CD4-positive, alpha-beta T cell treated with Interferon gamma for 1 hour (primary cell): ENCODE data around the gene ARSG.

ENCODE experiments used
- DNase-seq: peaks from one replicate; pipeline ENCODE4 v3.0.0-alpha.2; 2020

ARSG gene

GRCh38 chr17:68379692-68380677 is 88.7 kb downstream of the ARSG start:
- DNase-seq: no peak

DNA sequence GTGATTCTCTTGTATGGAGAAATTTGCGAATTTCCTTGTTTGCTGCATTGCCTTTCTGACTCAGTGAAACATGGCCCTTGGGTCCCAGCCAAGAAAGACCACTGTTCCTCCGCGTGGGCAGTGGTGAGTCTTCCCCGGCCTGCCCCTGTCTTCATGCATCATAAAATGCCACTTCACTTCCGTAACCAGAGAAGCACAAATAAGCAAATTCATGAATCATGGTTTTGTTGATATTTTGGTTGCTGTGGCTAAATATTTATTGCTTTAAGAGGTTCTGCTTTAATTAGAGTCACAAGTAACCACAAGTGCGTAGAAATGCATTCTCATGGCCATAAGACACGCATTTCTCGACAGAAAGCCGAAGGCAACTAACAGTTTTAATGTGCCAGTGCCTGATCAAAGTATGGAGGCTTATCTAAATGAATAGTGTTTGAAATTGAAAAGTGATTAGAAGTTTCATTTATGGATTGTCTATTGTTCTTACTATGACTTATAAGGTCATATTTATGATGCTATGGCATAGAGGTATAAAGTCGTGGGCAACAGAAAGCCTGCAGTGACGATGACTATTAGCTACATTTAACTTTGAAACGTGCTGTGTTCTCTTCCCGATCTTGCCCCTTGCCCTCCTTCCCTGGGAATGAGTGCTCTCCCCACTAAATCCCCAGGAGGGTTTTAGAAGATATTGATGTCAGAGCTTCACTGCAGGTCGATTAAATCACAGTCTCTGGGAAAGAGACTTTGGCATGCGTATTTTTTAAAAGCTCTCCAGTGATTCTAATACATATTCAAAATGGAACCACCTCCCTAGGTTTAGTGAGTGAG is 90.0 kb downstream of the ARSG start:
- peak; percentile 54 for DNase-seq

- no peak for DNase-seq
These were observed 91.3 kb downstream of the ARSG start for GRCh38 chr17:68382582-68383085.

- DNase-seq: no peak
These were observed 91.8 kb downstream of the ARSG start for GRCh38 chr17:68383120-68383442.

DNA sequence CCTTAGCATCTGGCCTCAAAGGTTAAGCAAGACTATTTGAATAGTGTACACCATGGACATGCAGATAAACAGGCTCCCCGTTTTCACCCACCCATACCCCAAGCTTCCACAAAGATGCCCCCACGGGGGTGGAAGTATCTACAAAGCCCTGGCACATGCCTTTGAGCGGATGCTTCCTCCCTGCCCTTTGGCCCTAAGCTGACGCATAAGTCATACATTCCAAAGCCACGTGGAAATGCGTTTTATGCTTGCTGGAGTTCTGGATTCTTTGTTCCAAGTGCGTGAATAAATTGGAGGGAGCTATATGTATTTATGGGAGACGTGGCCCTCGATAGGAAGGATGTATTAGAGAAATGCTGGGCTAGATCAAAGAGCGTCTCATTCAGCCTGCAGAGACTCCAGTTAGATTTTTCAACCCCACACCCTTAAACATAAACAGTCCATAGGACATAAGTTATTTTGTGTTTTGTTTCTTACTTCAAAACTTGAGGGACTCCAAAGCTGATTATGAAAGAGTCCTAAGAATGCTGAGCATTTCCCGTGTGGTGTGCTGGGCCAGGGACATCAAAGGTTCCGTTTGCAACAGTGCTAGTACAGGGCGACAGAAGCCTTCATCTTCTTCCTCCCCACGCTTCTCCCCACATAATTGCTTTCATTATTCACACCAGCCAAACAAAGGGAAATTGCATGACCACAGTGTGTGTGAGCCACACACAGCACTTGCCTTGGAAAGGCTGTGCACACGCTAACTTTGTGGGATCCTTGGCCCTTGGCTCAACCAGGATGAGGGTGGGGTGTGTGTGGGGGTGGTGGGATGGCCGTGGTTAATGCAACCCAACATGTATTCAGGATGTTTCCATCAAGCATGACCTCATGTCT is 92.4 kb downstream of the ARSG start:
- peak; percentile 13 for DNase-seq

DNA sequence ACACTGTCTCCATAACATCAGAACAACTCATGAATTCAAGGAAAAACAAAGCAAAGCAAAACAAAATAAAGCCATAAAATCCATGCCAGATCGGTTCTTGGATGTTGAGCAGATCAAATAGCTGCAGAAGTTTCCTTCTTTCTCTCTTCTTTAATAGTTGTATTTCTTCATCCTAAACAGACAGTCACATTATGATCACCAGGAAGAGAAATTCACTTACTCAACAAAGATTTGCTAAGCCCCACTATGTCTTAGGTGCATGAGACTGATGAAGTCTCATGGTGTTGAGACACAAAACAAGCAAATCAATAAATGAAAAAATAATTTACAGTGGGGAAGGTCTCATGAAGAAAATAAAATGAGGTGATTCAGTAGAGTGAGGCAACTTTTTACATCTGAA is 93.2 kb downstream of the ARSG start:
- DNase-seq: no peak

DNA sequence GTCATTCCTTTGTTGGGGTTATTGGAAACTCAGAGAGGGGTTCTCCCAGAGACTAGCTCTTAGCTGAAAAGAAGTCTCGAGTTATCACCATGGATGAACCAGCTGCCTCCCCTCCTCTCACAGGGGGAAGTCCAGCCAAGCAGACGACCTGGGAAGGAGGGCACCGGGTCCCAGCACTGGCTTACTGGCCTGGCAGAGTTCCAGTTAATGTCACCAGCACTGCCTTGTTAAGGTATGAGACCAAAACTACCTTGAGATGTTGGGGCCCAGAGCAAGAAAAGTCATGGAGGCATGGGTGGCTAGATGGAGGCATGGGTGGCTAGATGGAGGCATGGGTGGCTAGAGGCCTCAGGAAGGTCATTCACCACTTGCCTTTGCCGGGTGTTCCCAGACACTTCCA is 93.6 kb downstream of the ARSG start:
- no peak for DNase-seq

GRCh38 chr17:68385490-68386215 is 94.4 kb downstream of the ARSG start:
- DNase-seq: no peak

- DNase-seq: no peak
These were observed 96.3 kb downstream of the ARSG start for GRCh38 chr17:68387435-68388218.

GRCh38 chr17:68389041-68389440 is 97.7 kb downstream of the ARSG start:
- DNase-seq: no peak

GRCh38 chr17:68390888-68391545 is 99.7 kb downstream of the ARSG start:
- no peak for DNase-seq

DNA sequence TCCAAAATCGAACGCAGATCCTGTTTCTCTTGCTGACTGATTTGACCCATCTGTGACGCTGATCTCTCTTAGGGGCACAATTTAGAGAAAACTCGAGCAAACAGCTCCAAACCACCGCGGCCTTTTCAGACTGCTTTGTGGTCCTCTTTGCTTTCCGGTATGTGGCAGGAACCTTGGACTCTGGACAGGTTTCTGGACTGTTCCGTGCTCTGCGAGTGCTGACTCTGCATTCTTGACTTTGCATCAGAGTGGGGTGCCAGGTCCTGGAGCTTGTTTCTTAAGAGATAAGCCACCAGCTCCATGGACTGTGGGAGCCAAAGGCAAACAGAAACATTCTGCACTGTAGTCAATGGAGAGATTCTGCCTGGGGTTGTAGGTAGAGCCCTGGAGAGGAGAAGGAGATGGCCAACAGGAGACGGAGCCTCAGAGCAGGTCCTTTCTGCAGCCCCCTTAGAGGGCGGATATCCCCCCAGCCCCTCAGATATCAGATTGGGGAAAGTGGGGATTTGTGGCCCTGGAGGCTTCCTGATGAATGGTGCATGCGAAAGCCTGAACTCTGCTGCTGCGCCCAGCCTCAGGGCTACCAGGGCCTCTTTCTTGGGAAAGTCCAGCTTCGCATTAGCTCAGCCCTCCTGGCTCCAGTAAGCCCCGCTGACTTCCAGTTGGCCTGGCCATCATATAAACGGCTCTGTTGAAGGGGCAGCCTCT is 100.4 kb downstream of the ARSG start:
- DNase-seq: no peak

GRCh38 chr17:68394608-68395331 is 103.5 kb downstream of the ARSG start:
- no peak for DNase-seq

DNA sequence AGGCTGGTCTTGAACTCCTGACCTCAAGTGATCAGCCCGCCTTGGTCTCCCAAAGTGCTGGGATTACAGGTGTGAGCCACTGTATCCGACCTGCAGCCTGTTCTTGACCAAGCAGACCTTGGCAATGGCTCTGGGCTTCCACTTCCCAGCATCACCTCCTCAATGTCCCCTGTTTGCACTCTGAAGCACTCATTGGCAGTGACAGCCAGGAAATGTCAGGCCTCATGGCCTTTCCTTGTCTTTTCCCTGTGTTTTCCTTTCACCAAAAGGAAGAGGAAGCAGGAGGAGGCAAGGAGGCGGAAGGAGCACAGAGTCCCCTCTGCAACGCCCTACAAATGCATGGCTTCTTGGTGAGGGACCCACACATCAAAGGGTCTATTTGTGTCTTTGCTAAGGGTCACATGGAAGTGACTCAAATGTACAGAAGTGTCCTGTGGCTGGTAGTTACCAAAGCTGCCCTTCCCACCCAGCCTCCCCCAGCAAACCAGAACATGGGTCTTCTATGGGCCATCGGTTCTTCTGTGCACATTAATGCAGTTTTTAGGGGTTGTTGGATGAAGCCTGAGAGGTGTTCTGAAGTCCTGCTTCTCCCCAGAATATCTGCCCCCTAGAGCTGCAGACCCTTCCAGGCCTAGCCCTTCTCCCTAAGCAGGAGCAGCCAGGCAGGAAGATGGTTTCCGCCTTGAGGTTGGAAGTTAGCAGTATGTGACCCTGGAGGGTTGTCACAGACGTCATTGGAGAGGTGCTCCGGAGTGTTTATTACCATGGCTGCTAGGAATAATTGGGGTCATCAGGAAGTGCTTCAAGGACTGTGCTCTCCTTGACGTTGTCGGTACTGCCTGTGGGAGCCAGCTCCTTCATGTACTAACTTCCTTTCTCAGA is 105.2 kb downstream of the ARSG start:
- no peak for DNase-seq

- DNase-seq: no peak
These were observed 105.8 kb downstream of the ARSG start for GRCh38 chr17:68397108-68397536.

DNA sequence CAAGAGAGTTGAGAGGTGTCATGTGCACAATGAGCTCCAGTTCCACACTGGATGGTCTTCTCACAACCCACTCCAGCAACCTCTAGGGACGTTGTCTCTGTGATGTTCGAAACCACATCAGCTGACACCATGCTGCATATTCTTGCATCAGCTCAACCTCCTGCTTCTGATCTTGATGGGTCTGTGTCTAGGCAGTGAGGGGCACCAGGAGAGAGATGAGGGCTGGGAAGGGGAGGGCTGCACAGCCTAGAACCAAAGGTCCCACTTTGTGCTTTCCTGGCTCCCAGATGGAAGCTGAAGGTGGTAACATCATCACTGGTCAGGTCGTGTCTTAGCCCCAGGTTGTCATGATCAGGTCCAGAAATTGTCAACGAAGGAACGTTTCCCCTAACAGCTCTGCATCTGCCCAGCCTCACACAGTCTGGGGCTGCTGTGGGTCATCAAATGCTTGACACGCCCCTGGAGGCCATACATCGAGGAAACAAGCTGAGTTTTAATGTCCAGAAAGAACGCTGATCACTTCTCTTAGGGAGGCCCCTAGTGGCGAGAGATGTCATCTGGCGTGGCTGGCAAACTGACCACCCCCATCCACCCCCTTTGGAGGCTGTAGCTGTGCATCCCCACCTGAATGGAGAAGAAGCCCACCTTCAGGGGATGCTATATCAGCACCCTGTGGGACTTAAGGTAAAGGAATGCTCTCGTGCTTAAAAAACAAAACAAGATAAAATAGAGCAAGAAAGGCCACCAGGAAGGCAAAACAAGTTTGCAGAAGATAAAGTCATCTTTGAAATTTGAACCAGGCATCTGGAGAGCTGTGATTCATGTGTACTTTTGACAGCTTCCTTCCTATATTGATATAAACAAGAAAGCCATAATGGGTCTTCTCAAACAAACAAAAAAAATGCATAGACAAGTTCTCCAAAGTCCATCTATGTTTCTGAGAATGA is 107.7 kb downstream of the ARSG start:
- DNase-seq: peak; percentile 46
